Measurements from ENCODE around the gene GPC2.
A peak's percentile ranks its signal among the peaks of the same experiment; 100 is the strongest.

Gene GPC2

GRCh38 chr7:100119970-100120732, 57.0 kb downstream of the GPC2 start:
- H3K27ac ChIP-seq (ENCODE audit: low read depth, low read length): peak overlapping the region; percentile 81
- H2AFZ ChIP-seq (ENCODE audit: low read length, unreplicated experiment): peak overlapping the region; percentile 83
- peak overlapping the region; percentile 89 for H3K4me3 ChIP-seq (ENCODE audit: low read depth, low read length)
- peaks cover 6% of the 10 kb centered on the region for H3K4me1 ChIP-seq (ENCODE audit: control insufficient read depth, insufficient read depth, low read length, unreplicated experiment)
- H3K79me2 ChIP-seq (ENCODE audit: control insufficient read depth, insufficient read depth, low read length, unreplicated experiment): peaks cover 10% of the 10 kb centered on the region
- H3K36me3 ChIP-seq (ENCODE audit: insufficient read depth, low read length): no peaks in the 10 kb centered on the region
- no peaks in the 10 kb centered on the region for H3K27me3 ChIP-seq (ENCODE audit: insufficient read depth, low read length)
